Heart left ventricle (tissue), 13 donors: ENCODE results near the gene FRAT2.

Experiments
- CTCF ChIP-seq, 12 donors: fragments of 200-600 bp; sonication (generic) in 4 of 12; IDR thresholded peaks; one replicate each; pipeline versions ENCODE4 v1.5.0 to v1.8.0; 2018 to 2022; ENCODE audit warnings: antibody characterized with exemption in 12 of 12, mild to moderate bottlenecking in 5 of 12
- POLR2A ChIP-seq, 2 donors: fragments of 450-650 bp; IDR thresholded peaks; one replicate each; pipeline ENCODE4 v1.6.1; 2017; ENCODE audit warnings: antibody characterized with exemption in 2 of 2, mild to moderate bottlenecking in 2 of 2, moderate library complexity in 2 of 2
- donor health status: ischemic (EF 13 %, LVEDD 7.1; RV severe dilation, severe dysfunction).
- donor health status: DM: no; HTN: yes; CAD: no.
- donor health status: DM: no; HTN: no; CAD: no.
- donor health status: ischemic (EF 25% LVEDD 6.9; RV normal size, moderate dysfunction).
- donor health status: ischemic (EF 25% LVEDD 5.7; RV mildly dilated, moderate dysfunction).
- donor health status: ischemic (EF 35%, LVEDD 5.7; RV mildly dilated, moderate dysfunction).
- donor health status: nonischemic (EF 11% LVEDD 7.7; RV severe dilation, severe dysfunction).
- donor health status: DM: yes; HTN: yes; CAD: no.
- donor health status: PGD.
- donor health status: ischemic (EF 29% LVEDD 5.4; RV normal size, mild dysfunction).
- donor health status: nonischemic (EF 23%, LVEDD 6.1; RV moderate dilation, normal function).

DNA sequence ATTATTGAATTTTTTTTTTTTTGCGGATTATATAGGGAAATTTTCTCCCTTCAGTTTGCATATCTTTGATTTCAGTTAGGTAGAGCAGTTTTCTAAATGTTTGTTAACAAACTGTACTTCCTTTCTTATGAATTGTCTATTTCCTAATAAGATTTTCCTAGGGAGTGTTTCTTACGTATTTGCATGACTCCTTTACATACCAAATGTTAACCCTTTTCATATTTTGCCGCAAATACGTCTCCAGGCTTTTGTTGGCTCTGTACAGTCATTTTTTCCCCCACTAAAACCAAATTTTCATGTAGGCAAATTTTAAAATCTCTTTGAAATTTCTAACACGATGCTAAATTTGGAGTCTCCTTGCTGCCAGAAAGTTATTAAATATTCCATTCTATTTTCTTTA, 1.9 kb upstream of the FRAT2 start:
- TF ChIP-seq POLR2A (IDR thresholded peaks at IDR 0.05) (no peak), CTCF (IDR thresholded peaks at IDR 0.05) (no peak)
